Uterus (tissue), 2 donors: ENCODE data around the gene BCAS2.

Experiments
- CTCF ChIP-seq, 4 experiments: fragments of 200-600 bp in 2 of 4; fragments of 450-650 bp in 2 of 4; sonication (generic) in 2 of 4; IDR thresholded peaks; one replicate each; pipeline ENCODE4 v1.5.1; 2016 to 2019; ENCODE audit warnings: antibody characterized with exemption in 4 of 4, mild to moderate bottlenecking in 2 of 4, moderate library complexity in 1 of 4
- POLR2A ChIP-seq, 2 donors: fragments of 450-650 bp; IDR thresholded peaks; one replicate each; pipeline ENCODE4 v1.6.1; 2016; ENCODE audit warnings: antibody characterized with exemption in 2 of 2, mild to moderate bottlenecking in 1 of 2, moderate library complexity in 1 of 2

DNA sequence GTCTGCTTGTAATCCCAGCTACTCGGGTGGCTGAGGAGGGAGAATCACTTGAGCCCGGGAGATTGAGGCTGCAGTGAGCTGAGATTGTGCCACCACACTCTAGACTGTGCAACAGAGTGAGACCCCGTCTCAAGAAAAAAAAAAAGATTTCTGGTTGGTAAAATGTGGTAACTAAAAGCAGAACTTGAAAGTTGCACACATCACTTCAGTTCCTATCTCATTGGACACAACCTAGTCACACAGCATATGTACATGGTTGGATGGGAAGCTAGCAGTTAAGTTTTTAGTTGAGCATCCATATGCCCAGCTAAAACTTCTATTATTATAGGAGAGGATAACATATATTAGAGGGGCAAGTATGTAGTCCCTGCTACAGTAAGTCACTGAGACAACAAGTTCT, 22.1 kb downstream of the BCAS2 start:
- no peak for TF ChIP-seq CTCF (IDR thresholded peaks at IDR 0.05)
- TF ChIP-seq POLR2A (IDR thresholded peaks at IDR 0.05), result no peak
